SH-SY5Y (cell line): ENCODE data around the gene GIMAP7.

ENCODE experiments used
- GATA2 ChIP-seq: IDR thresholded peaks from 2 replicates; pipeline ENCODE4 v1.6.1; 2011; ENCODE audit warnings: mild to moderate bottlenecking, low read depth, low read length
- GATA3 ChIP-seq: IDR thresholded peaks from 2 replicates; pipeline ENCODE4 v1.6.1; 2011; ENCODE audit warnings: low read depth, mild to moderate bottlenecking, low read length, moderate library complexity

The GIMAP7 gene

GRCh38 chr7:150502519-150502918, 12.2 kb upstream of the GIMAP7 start:
- TF ChIP-seq GATA2 (no peak), GATA3 (no peak)

GRCh38 chr7:150503155-150503554, 11.5 kb upstream of the GIMAP7 start:
- TF ChIP-seq GATA3 (no peak), GATA2 (no peak)

- TF ChIP-seq GATA2, result no peak
- TF ChIP-seq GATA3, result no peak
Observed at GRCh38 chr7:150503581-150503980, 11.1 kb upstream of the GIMAP7 start.

GRCh38 chr7:150507947-150508602, 6.6 kb upstream of the GIMAP7 start:
- no peak for TF ChIP-seq GATA3

- TF ChIP-seq GATA2 (no peak), GATA3 (no peak)
Observed at GRCh38 chr7:150511048-150511447, 3.6 kb upstream of the GIMAP7 start.

- no peak for TF ChIP-seq GATA2
- TF ChIP-seq GATA3, result no peak
Observed at GRCh38 chr7:150513758-150514157, 914 bp upstream of the GIMAP7 start.

GRCh38 chr7:150515248-150516147, 826 bp downstream of the GIMAP7 start:
- TF ChIP-seq GATA3 (no peak), GATA2 (no peak)

GRCh38 chr7:150516956-150517745, 2.5 kb downstream of the GIMAP7 start:
- TF ChIP-seq GATA2 (no peak), GATA3 (no peak)

- TF ChIP-seq GATA2 (no peak), GATA3 (no peak)
Observed at GRCh38 chr7:150519310-150519709, 4.6 kb downstream of the GIMAP7 start.

- TF ChIP-seq GATA2 (no peak), GATA3 (no peak)
Observed at GRCh38 chr7:150520145-150520544, 5.5 kb downstream of the GIMAP7 start.

- TF ChIP-seq GATA3, result no peak
- TF ChIP-seq GATA2, result no peak
Observed at GRCh38 chr7:150524018-150524417, 9.3 kb downstream of the GIMAP7 start.

- TF ChIP-seq GATA3 (no peak), GATA2 (no peak)
Observed at GRCh38 chr7:150531704-150532103, 17.0 kb downstream of the GIMAP7 start.

- TF ChIP-seq GATA2 (no peak), GATA3 (no peak)
Observed at GRCh38 chr7:150538259-150538658, 23.6 kb downstream of the GIMAP7 start.

- TF ChIP-seq GATA2 (no peak), GATA3 (no peak)
Observed at GRCh38 chr7:150553163-150553562, 38.5 kb downstream of the GIMAP7 start.

GRCh38 chr7:150556521-150557138, 42.0 kb downstream of the GIMAP7 start:
- TF ChIP-seq GATA3 (no peak), GATA2 (no peak)
